ENCODE data around the gene TPRG1L. TPM values are rescaled to one million over a fixed set of nuclear protein-coding genes. Genes with fewer than 3 reads are reported as not detected.

TPRG1L gene
- total and polyA plus RNA-seq, 7 donors, result 33.9 to 66.4 (median 40.2) TPM

DNA sequence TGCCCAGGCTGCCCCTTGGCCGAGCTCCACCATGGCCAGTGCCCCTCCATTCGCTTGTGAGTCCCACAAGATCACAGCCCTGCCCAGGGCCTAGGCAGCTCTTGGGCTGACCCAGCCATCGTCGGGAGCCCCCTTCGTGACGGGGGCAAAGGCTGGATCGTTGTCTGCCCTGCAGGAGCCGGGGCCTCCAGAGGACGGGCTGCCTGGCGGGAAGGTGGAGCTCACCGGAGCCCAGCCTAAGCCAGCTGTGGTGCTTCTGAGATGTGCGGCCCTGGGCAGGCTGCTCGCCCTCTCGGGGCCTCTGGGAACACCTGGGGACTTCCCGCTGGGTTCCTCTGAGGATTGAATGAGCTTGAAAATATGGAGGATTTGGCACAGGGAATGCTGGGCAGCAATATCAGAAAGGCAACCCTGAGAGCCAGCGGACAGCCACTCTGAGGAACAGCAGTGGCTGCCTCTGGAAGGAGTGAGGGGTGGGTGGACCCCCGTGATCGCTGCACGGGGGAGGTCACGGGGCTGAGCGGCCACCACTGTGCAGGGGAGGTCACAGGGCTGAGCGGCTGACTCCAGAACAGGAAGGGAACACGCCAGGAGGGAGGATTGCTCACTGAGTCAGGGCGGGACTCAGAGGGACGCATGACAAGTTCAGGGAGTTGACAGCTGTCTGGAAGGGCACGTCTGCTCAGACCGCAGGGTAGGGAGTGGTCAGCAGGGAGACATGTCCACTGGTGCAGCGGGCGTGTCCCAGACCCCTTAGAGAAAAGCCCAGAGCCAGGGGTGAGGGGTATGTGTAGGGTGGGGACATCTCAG, 46.8 kb downstream of the TPRG1L start:
- intact Hi-C loops (cut with DNase I), result no loop called here
- 55 to 65% (median 64%) methylated on average over 28 to 29 of the region's 29 CpGs for WGBS, 3 donors
- H3K27ac ChIP-seq, result no peak overlapping the region
- no peaks in the 10 kb centered on the region for H3K9me3 ChIP-seq
- ATAC-seq (no peak), DNase-seq (peak; percentile 6 to 22)
- no peak overlapping the region for H3K4me3 ChIP-seq
- no peak for TF ChIP-seq CTCF (IDR thresholded peaks at IDR 0.05)
- H3K36me3 ChIP-seq (ENCODE audit: insufficient read depth in 1 of 2, low read depth in 1 of 2), result no peaks in the 10 kb centered on the region
- H3K27me3 ChIP-seq (ENCODE audit: insufficient read depth in 3 of 3, low read length in 2 of 3), result peaks cover 0 to 13% (median 0%) of the 10 kb centered on the region in 3 donors
- peaks cover 9% of the 10 kb centered on the region for H3K4me1 ChIP-seq

GRCh38 chr1:3672231-3672970, 47.6 kb downstream of the TPRG1L start:
- H3K4me1 ChIP-seq, result peaks cover 9% of the 10 kb centered on the region

GRCh38 chr1:3672971-3673361, 48.2 kb downstream of the TPRG1L start:
- Histone ChIP-seq H3K27ac (no peak overlapping the region), H3K9me3 (no peaks in the 10 kb centered on the region), H3K4me1 (peaks cover 9% of the 10 kb centered on the region), H3K4me3 (no peak overlapping the region), H3K36me3 (ENCODE audit: insufficient read depth in 1 of 2, low read depth in 1 of 2) (no peaks in the 10 kb centered on the region), H3K27me3 (ENCODE audit: insufficient read depth in 3 of 3, low read length in 2 of 3) (peaks cover 0 to 13% (median 0%) of the 10 kb centered on the region in 3 donors)
- ATAC-seq (no peak), DNase-seq (peak; percentile 3 to 19)
- intact Hi-C loops (cut with DNase I), result no loop called here
- 76 to 79% (median 78%) methylated on average over 17 of the region's 17 CpGs for WGBS, 3 donors
- no peak for TF ChIP-seq CTCF (IDR thresholded peaks at IDR 0.05)

More at GRCh38 chr1:3672231-3672970, 47.6 kb downstream of the TPRG1L start:
- Histone ChIP-seq H3K27ac (no peak overlapping the region), H3K27me3 (ENCODE audit: insufficient read depth in 3 of 3, low read length in 2 of 3) (peaks cover 0 to 13% (median 0%) of the 10 kb centered on the region in 3 donors), H3K36me3 (ENCODE audit: insufficient read depth in 1 of 2, low read depth in 1 of 2) (no peaks in the 10 kb centered on the region), H3K9me3 (no peaks in the 10 kb centered on the region), H3K4me3 (no peak overlapping the region)
- intact Hi-C loops (cut with DNase I), result no loop called here
- no peak for TF ChIP-seq CTCF (IDR thresholded peaks at IDR 0.05)
- peak in 1 of 2 donors; percentile 40 for DNase-seq
- no peak for ATAC-seq
- WGBS, 3 donors, result 84 to 89% (median 87%) methylated on average over 19 to 21 of the region's 21 CpGs

GRCh38 chr1:3673381-3674099, 48.7 kb downstream of the TPRG1L start:
- Histone ChIP-seq H3K4me3 (no peak overlapping the region), H3K4me1 (peaks cover 9% of the 10 kb centered on the region), H3K36me3 (ENCODE audit: insufficient read depth in 1 of 2, low read depth in 1 of 2) (no peaks in the 10 kb centered on the region), H3K27ac (no peak overlapping the region), H3K27me3 (ENCODE audit: insufficient read depth in 3 of 3, low read length in 2 of 3) (peaks cover 0 to 13% (median 0%) of the 10 kb centered on the region in 3 donors), H3K9me3 (no peaks in the 10 kb centered on the region)
- intact Hi-C loops (cut with DNase I), result no loop called here
- WGBS, 3 donors, result 72 to 87% (median 76%) methylated on average over 25 of the region's 25 CpGs
- ATAC-seq (no peak), DNase-seq (peak in 1 of 2 donors; percentile 1)
- TF ChIP-seq CTCF (IDR thresholded peaks at IDR 0.05), result no peak

Data from psoas muscle (tissue), 8 donors.